Measurements from ENCODE around the gene NPHS1.

GRCh38 chr19:35856546-35857149, 4.3 kb upstream of the NPHS1 start, which contains the start of gene KIRREL2:
- TF ChIP-seq POLR2A (IDR thresholded peaks at IDR 0.05) = no peak
- TF ChIP-seq CTCF (IDR thresholded peaks at IDR 0.05) = no peak
- TF ChIP-seq POLR2AphosphoS5 (IDR thresholded peaks at IDR 0.05; ENCODE audit: insufficient read depth in 1 of 2, low read depth in 1 of 2) = no peak

Data from vagina (tissue), 2 donors.